ENCODE results near the gene NDUFS2. TPM values are rescaled to one million over a fixed set of nuclear protein-coding genes. Genes with fewer than 3 reads are reported as not detected.
A peak's percentile ranks its signal among the peaks of the same experiment; 100 is the strongest.

The NDUFS2 gene
- total and polyA plus RNA-seq, 10 of the 15 experiments (the other 5 are each of a cell fraction or from before 2014, with no cell fraction given): 66.5 to 215 (median 148) TPM

- WGBS (ENCODE audit: insufficient coverage, insufficient replicate concordance, low lambda C conversion rate, missing lambda C conversion rate): 1% methylated on average over 9 of the region's 9 CpGs
- Histone ChIP-seq H3K4me2 (ENCODE audit: control insufficient read depth, insufficient read depth) (peak overlapping the region; percentile 21; the same call in 1 of the 2 replicates), H3K4me1 (ENCODE audit: control insufficient read depth, insufficient read depth, low read length) (peaks cover 13% of the 10 kb centered on the region), H3K9me3 (replicated peaks; ENCODE audit: control insufficient read depth, insufficient read depth, low read length) (peaks cover 7% of the 10 kb centered on the region; the same call in 1 of the 3 replicates), H2AFZ (ENCODE audit: control insufficient read depth, low read depth, low read length) (peak overlapping the region; percentile 18), H3K36me3 (ENCODE audit: control insufficient read depth in 2 of 2, insufficient read depth in 2 of 2, low read length in 1 of 2) (no peaks in the 10 kb centered on the region), H3K4me3 (peak overlapping the region; percentile 9; the same call in 1 of the 2 replicates), H3K9ac (ENCODE audit: control insufficient read depth, insufficient read depth, low read length) (no peak overlapping the region), H3K27ac (ENCODE audit: control insufficient read depth, insufficient read depth) (no peak overlapping the region), H3K79me2 (ENCODE audit: control insufficient read depth, insufficient read depth, low read length) (no peaks in the 10 kb centered on the region), H3K27me3 (replicated peaks in 1 of 2; ENCODE audit: control insufficient read depth in 2 of 2, insufficient read depth in 2 of 2, low read length in 1 of 2) (peaks cover 0 to 5% of the 10 kb centered on the region in 2 experiments; a peak in 1 of 4 replicates), H4K20me1 (ENCODE audit: control insufficient read depth, insufficient read depth) (no peaks in the 10 kb centered on the region)
- DNase-seq (ENCODE audit: low read depth, low spot score) (no peak), ATAC-seq (peak; percentile 63), FAIRE-seq (no peak)
- POLR2A ChIA-PET: interaction anchor here (0.5 to 1.3 kb wide), 5 partner anchors 11 to 129 kb away, joined by 3 read pairs; no protein-coding TSS in a partner anchor
- intact Hi-C loops (cut with micrococcal nuclease; ENCODE audit: unreplicated experiment): no loop called here
- CTCF ChIA-PET: interaction anchor here (0.6 to 4.0 kb wide), 8 partner anchors 11 to 190 kb away, joined by 3 to 16 read pairs (median 4); partner anchors contain the start of genes NDUFS2 and TOMM40L
- in situ Hi-C loops (cut with MboI): no loop called here
- RAD21 ChIA-PET (ENCODE audit: unreplicated experiment): interaction anchor here (0.7 to 2.1 kb wide), 5 partner anchors 23 to 122 kb away, joined by 3 to 16 read pairs (median 3); partner anchors contain the start of gene TOMM40L
- BruUV-seq (replicated peaks): no TSS peak
- SMC1A ChIA-PET (ENCODE audit: uncharacterized antibody, unreplicated experiment): interaction anchor here (0.6 to 2.5 kb wide), 12 partner anchors 12 to 175 kb away, joined by 3 to 10 read pairs (median 4); partner anchors contain the start of gene TOMM40L
- TF ChIP-seq ESRRA (IDR thresholded peaks at IDR 0.05; ENCODE audit: low read length): no peak
- no peak for TF ChIP-seq ZBTB40 (IDR thresholded peaks at IDR 0.05; ENCODE audit: borderline replicate concordance)
- peak; percentile 33; the same call in 1 of the 2 replicates for TF ChIP-seq JUNB (IDR thresholded peaks at IDR 0.05)
- TF ChIP-seq BCLAF1 (IDR thresholded peaks at IDR 0.05): no peak
- no peak for TF ChIP-seq SUZ12 (IDR thresholded peaks at IDR 0.05; ENCODE audit: unreplicated experiment)
Measured at GRCh38 chr1:161260376-161261260, 58.5 kb downstream of the NDUFS2 start.
